IMR-90 (cell line): ENCODE measurements around the gene PDGFD. TPM values are rescaled to one million over a fixed set of nuclear protein-coding genes. Genes with fewer than 3 reads are reported as not detected.

ENCODE experiments used
- ATAC-seq: fragments of 200-7000 bp; cut with Tn5 transposase; 2 replicates; pipeline ENCODE4 v1.9.1; 2020; ENCODE audit warnings: low read depth, mild to moderate bottlenecking, moderate library complexity
- BruUV-seq: library from RNA; stranded (reverse); fragments of 400-500 nt; replicated peaks from 2 replicates; lab custom pipeline; 2021; lab: Mats Ljungman, UMichigan
- CTCF ChIA-PET: fragments of 300-600 bp; formaldehyde crosslinking; extraction: SDS; loops from one replicate; lab custom pipeline; 2021; ENCODE audit warnings: antibody characterized with exemption; lab: Yijun Ruan, JAX
- POLR2A ChIA-PET: fragments of 300-600 bp; sonication (Branson Sonifier 250); formaldehyde crosslinking; loops from one replicate; lab custom pipeline; 2022; ENCODE audit warnings: antibody characterized with exemption; ENCODE audit not compliant: unreplicated experiment; lab: Charles Lee
- DNase-seq: peaks from one replicate; pipeline ENCODE4 v3.0.0; 2013
- H2AFZ ChIP-seq: replicated peaks from 2 replicates; pipeline ENCODE3; 2013; ENCODE audit warnings: low read length, mild to moderate bottlenecking; ENCODE audit not compliant: poor library complexity
- H2AK5ac ChIP-seq: 2 replicates; pipeline ENCODE4 v1.6.1; 2013; ENCODE audit warnings: low read depth, low read length, inconsistent platforms
- H2AK9ac ChIP-seq: replicated peaks from 2 replicates; pipeline ENCODE3; 2013; ENCODE audit warnings: mild to moderate bottlenecking, low read depth, low read length, moderate library complexity; ENCODE audit not compliant: poor library complexity
- H2BK120ac ChIP-seq: 2 replicates; pipeline ENCODE4 v1.6.1; 2013; ENCODE audit warnings: low read depth, low read length, inconsistent platforms
- H2BK15ac ChIP-seq: 3 replicates; pipeline ENCODE4 v1.6.1; 2013; ENCODE audit warnings: low read depth, low read length, inconsistent platforms
- H2BK20ac ChIP-seq: 2 replicates; pipeline ENCODE4 v1.6.1; 2013; ENCODE audit warnings: low read depth, mild to moderate bottlenecking, inconsistent platforms, low read length, moderate library complexity
- H2BK5ac ChIP-seq: 2 replicates; pipeline ENCODE4 v1.6.1; 2013; ENCODE audit warnings: mild to moderate bottlenecking, low read depth, low read length, inconsistent platforms; ENCODE audit not compliant: poor library complexity, severe bottlenecking
- H3K14ac ChIP-seq: replicated peaks from 2 replicates; pipeline ENCODE4 v1.6.1; 2013; ENCODE audit warnings: low read depth, low read length, inconsistent platforms
- H3K18ac ChIP-seq: 2 replicates; pipeline ENCODE4 v1.6.1; 2013; ENCODE audit warnings: low read depth, low read length, control low read depth
- H3K23ac ChIP-seq: 2 replicates; pipeline ENCODE4 v1.6.1; 2013; ENCODE audit warnings: low read depth, low read length, inconsistent platforms
- H3K27ac ChIP-seq: 2 replicates; pipeline ENCODE4 v1.5.1; 2013; ENCODE audit warnings: mild to moderate bottlenecking, control low read depth, low read length; ENCODE audit not compliant: insufficient read depth
- H3K27me3 ChIP-seq: 2 replicates; pipeline ENCODE4 v1.6.1; 2013; ENCODE audit warnings: low read length; ENCODE audit not compliant: control insufficient read depth, insufficient read depth
- H3K36me3 ChIP-seq: 2 replicates; pipeline ENCODE4 v1.6.1; 2013; ENCODE audit warnings: low read length, mixed read lengths; ENCODE audit not compliant: control insufficient read depth, insufficient read depth
- H3K4ac ChIP-seq: 2 replicates; pipeline ENCODE4 v1.6.1; 2013; ENCODE audit warnings: low read depth, low read length, inconsistent platforms
- H3K4me1 ChIP-seq: 2 replicates; pipeline ENCODE4 v1.6.1; 2013; ENCODE audit warnings: low read length, mixed read lengths; ENCODE audit not compliant: control insufficient read depth, insufficient read depth
- H3K4me2 ChIP-seq: 2 replicates; pipeline ENCODE4 v1.6.1; 2013; ENCODE audit warnings: low read depth, mild to moderate bottlenecking, control low read depth, low read length, moderate library complexity
- H3K4me3 ChIP-seq: 2 replicates; pipeline ENCODE4 v1.5.1; 2013; ENCODE audit warnings: low read depth, mild to moderate bottlenecking, control low read depth, low read length, moderate library complexity; ENCODE audit not compliant: insufficient read depth
- H3K56ac ChIP-seq: 2 replicates; pipeline ENCODE4 v1.6.1; 2013; ENCODE audit warnings: low read length, inconsistent platforms; ENCODE audit not compliant: insufficient read depth; ENCODE audit errors: extremely low read depth
- H3K79me1 ChIP-seq, 2 experiments: 2 replicates each; pipeline ENCODE4 v1.6.1; 2013; ENCODE audit warnings: low read length in 2 of 2, inconsistent platforms in 1 of 2, low read depth in 1 of 2
- H3K9ac ChIP-seq: 2 replicates; pipeline ENCODE4 v1.6.1; 2013; ENCODE audit warnings: low read depth, low read length, control low read depth
- H3K9me1 ChIP-seq: 2 replicates; pipeline ENCODE4 v1.6.1; 2013; ENCODE audit warnings: low read length, inconsistent platforms; ENCODE audit not compliant: insufficient read depth
- H3K9me3 ChIP-seq: 2 replicates; pipeline ENCODE4 v1.6.1; 2013; ENCODE audit warnings: low read length; ENCODE audit not compliant: control insufficient read depth, insufficient read depth
- H4K20me1 ChIP-seq: 2 replicates; pipeline ENCODE4 v1.6.1; 2013; ENCODE audit warnings: low read length, inconsistent platforms; ENCODE audit not compliant: insufficient read depth
- H4K5ac ChIP-seq: 2 replicates; pipeline ENCODE4 v1.6.1; 2013; ENCODE audit warnings: mild to moderate bottlenecking, low read depth, low read length, control low read depth
- H4K8ac ChIP-seq, 2 experiments: 2 replicates each; pipeline ENCODE4 v1.6.1; 2013; ENCODE audit warnings: low read depth in 2 of 2, low read length in 2 of 2, control low read depth in 1 of 2, inconsistent platforms in 1 of 2
- H4K91ac ChIP-seq: 2 replicates; pipeline ENCODE4 v1.6.1; 2013; ENCODE audit warnings: low read depth, low read length, inconsistent platforms; ENCODE audit not compliant: insufficient read depth
- BHLHE40 ChIP-seq: fragments of 150-350 bp; IDR thresholded peaks from 2 replicates; pipeline ENCODE4 v1.6.1; 2016; ENCODE audit warnings: mild to moderate bottlenecking, low read depth, low read length
- CEBPB ChIP-seq: IDR thresholded peaks from 2 replicates; pipeline ENCODE4 v1.6.1; 2012; ENCODE audit warnings: low read depth, low read length, improper control_type of control experiment
- CHD1 ChIP-seq: IDR thresholded peaks from 2 replicates; pipeline ENCODE4 v1.6.1; 2012; ENCODE audit warnings: low read depth, low read length, improper control_type of control experiment
- CTCF ChIP-seq: conservative IDR thresholded peaks from 2 replicates; pipeline ENCODE4 v1.5.1; 2012; ENCODE audit warnings: mild to moderate bottlenecking, low read depth, low read length, improper control_type of control experiment
- ELK1 ChIP-seq: fragments of 150-350 bp; IDR thresholded peaks from 2 replicates; pipeline ENCODE4 v1.6.1; 2016; ENCODE audit warnings: low read depth, mild to moderate bottlenecking, low read length, moderate library complexity, borderline replicate concordance
- FOS ChIP-seq: fragments of 150-350 bp; IDR thresholded peaks from 2 replicates; pipeline ENCODE4 v1.6.1; 2016; ENCODE audit warnings: low read depth, low read length
- MAFK ChIP-seq: IDR thresholded peaks from 2 replicates; pipeline ENCODE4 v1.6.1; 2012; ENCODE audit warnings: low read depth, low read length, improper control_type of control experiment
- MAZ ChIP-seq: IDR thresholded peaks from 2 replicates; pipeline ENCODE4 v1.6.1; 2012; ENCODE audit warnings: low read depth, mild to moderate bottlenecking, low read length, improper control_type of control experiment, moderate library complexity, borderline replicate concordance
- MXI1 ChIP-seq: IDR thresholded peaks from 2 replicates; pipeline ENCODE4 v1.6.1; 2012; ENCODE audit warnings: low read depth, mild to moderate bottlenecking, low read length, moderate library complexity, borderline replicate concordance
- NFE2L2 ChIP-seq: fragments of 150-350 bp; IDR thresholded peaks from 2 replicates; pipeline ENCODE4 v1.6.1; 2016; ENCODE audit warnings: low read depth, mild to moderate bottlenecking, low read length
- POLR2A ChIP-seq: IDR thresholded peaks from 2 replicates; pipeline ENCODE4 v1.6.1; 2012; ENCODE audit warnings: mild to moderate bottlenecking, low read depth, low read length
- RAD21 ChIP-seq: IDR thresholded peaks from 2 replicates; pipeline ENCODE4 v1.6.1; 2012; ENCODE audit warnings: low read length, improper control_type of control experiment
- RCOR1 ChIP-seq: IDR thresholded peaks from 2 replicates; pipeline ENCODE4 v1.6.1; 2012; ENCODE audit warnings: mild to moderate bottlenecking, low read length, improper control_type of control experiment; ENCODE audit not compliant: insufficient replicate concordance
- RFX5 ChIP-seq: IDR thresholded peaks from 2 replicates; pipeline ENCODE4 v1.8.0; 2012; ENCODE audit warnings: low read depth, mild to moderate bottlenecking, low read length, moderate library complexity
- SMC3 ChIP-seq: fragments of 150-350 bp; IDR thresholded peaks from 2 replicates; pipeline ENCODE4 v1.6.1; 2016; ENCODE audit warnings: low read depth, mild to moderate bottlenecking, antibody characterized with exemption, low read length, moderate library complexity
- WGBS, 2 experiments: methylation state at CpG; one replicate each; pipeline versions ENCODE4 v1.1.5 to v1.1.7; 2013; ENCODE audit warnings: missing lambda C conversion rate in 2 of 2; ENCODE audit not compliant: insufficient read length in 1 of 2; ENCODE audit errors: extremely low coverage in 2 of 2; 5-methylcytosine and 5-hydroxymethylcytosine counted together
- dilution Hi-C: fragments of 300-500 bp; cut with HindIII; formaldehyde crosslinking; loops from one replicate; pipeline ENCODE4 v1.14.3; 2018; ENCODE audit warnings: low sequenced_read_pairs; ENCODE audit not compliant: unreplicated experiment
- in situ Hi-C: fragments of 300-500 bp; cut with MboI; formaldehyde crosslinking; loops from 3 replicates; pipeline ENCODE4 v1.14.3; 2019; ENCODE audit warnings: low sequenced_read_pairs, inconsistent platforms, mixed read lengths
- intact Hi-C: fragments of 100-400 bp; cut with micrococcal nuclease; formaldehyde crosslinking; loops from 2 replicates; pipeline ENCODE4 v1.10.0; 2022
- polyA plus RNA-seq, 3 experiments: library from polyadenylated mRNA; depleted of rRNA; stranded (reverse); fragments of >200 nt; gene quantifications; 2 replicates each; pipeline ENCODE4 v1.2.3, GENCODE V29; 2012; ENCODE audit warnings: low replicate concordance in 1 of 3
- total RNA-seq: library from RNA; depleted of rRNA; stranded (reverse); fragments of >200 nt; gene quantifications from 2 replicates; pipeline ENCODE4 v1.2.3, GENCODE V29; 2012
- TF ChIP-seq, protein P1 (sequence below): fragments of 150-350 bp; IDR thresholded peaks from 2 replicates; pipeline ENCODE4 v1.6.1; 2017; ENCODE audit warnings: mild to moderate bottlenecking, antibody characterized with exemption, low read length, low read depth

The PDGFD gene
- total and polyA plus RNA-seq, 2 of the 4 experiments (the other 2 are of a cell fraction) = 2.1 to 3.0 TPM

DNA sequence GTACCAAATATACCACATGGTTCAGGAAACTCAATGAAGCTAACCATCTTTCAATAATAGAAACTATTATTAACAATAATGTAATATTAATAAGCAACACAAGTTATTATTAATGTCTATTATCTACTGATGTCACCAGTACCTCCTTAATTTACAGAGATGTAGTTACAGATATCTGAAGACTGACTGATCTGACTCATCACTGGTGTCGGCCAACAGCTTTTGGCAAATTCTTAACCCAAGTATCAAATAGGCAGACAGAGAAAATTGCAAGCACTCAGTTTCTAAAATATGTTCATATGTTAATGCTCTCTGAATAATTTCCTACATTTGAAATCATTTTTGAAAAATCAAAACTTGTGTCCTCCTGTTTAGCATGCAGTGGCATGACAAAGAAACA lies 227.9 kb downstream of the PDGFD start:
- ATAC-seq = no peak; the same call in 1 of the 2 replicates
- H3K27ac ChIP-seq = no peak overlapping the region
- H3K23ac ChIP-seq = no peak overlapping the region
- no peak overlapping the region for H3K18ac ChIP-seq
- H2AK5ac ChIP-seq = no peak overlapping the region
- TF ChIP-seq BHLHE40 (no peak), ELK1 (no peak), NFE2L2 (no peak), RAD21 (no peak), POLR2A (no peak), MAZ (no peak), RFX5 (no peak), FOS (no peak), SMC3 (no peak), CEBPB (no peak), MXI1 (no peak), CTCF (no peak), CHD1 (no peak), RCOR1 (no peak), MAFK (no peak)
- TF ChIP-seq, protein P1, sequence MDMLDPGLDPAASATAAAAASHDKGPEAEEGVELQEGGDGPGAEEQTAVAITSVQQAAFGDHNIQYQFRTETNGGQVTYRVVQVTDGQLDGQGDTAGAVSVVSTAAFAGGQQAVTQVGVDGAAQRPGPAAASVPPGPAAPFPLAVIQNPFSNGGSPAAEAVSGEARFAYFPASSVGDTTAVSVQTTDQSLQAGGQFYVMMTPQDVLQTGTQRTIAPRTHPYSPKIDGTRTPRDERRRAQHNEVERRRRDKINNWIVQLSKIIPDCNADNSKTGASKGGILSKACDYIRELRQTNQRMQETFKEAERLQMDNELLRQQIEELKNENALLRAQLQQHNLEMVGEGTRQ = no peak
- no peak overlapping the region for H4K91ac ChIP-seq
- BruUV-seq = no TSS peak
- H3K9ac ChIP-seq = no peak overlapping the region
- no peak overlapping the region for H2BK5ac ChIP-seq
- no peaks in the 10 kb centered on the region; the same call in 1 of the 2 replicates for H3K4me1 ChIP-seq
- in situ Hi-C loops = no loop called here
- no peak overlapping the region for H2AFZ ChIP-seq
- no peak overlapping the region for H2BK15ac ChIP-seq
- no peak overlapping the region for H2BK120ac ChIP-seq
- CTCF ChIA-PET = no interaction called here
- no peak overlapping the region for H2BK20ac ChIP-seq
- H3K79me1 ChIP-seq = no peaks in the 10 kb centered on the region
- H4K8ac ChIP-seq = no peak overlapping the region
- WGBS, 2 experiments = no CpG with 5 or more reads among the region's 1 CpG
- dilution Hi-C loops = no loop called here
- no peaks in the 10 kb centered on the region for H3K27me3 ChIP-seq
- no peaks in the 10 kb centered on the region for H3K36me3 ChIP-seq
- intact Hi-C loops = no loop called here
- H3K9me1 ChIP-seq = 0 out of 2 replicates have a peak, but pooled peaks cover under 1% of the 10 kb centered on the region
- no peaks in the 10 kb centered on the region for H3K9me3 ChIP-seq
- no peak overlapping the region for H3K4me2 ChIP-seq
- H3K4ac ChIP-seq = no peak overlapping the region
- H3K56ac ChIP-seq = no peak overlapping the region
- no peaks in the 10 kb centered on the region for H4K20me1 ChIP-seq
- H2AK9ac ChIP-seq = no peak overlapping the region
- peak; percentile 44 for DNase-seq
- no peak overlapping the region for H3K4me3 ChIP-seq
- POLR2A ChIA-PET = no interaction called here
- H3K14ac ChIP-seq = no peak overlapping the region
- no peak overlapping the region for H4K5ac ChIP-seq
